ENCODE data around the gene NTM.

The NTM gene

DNA sequence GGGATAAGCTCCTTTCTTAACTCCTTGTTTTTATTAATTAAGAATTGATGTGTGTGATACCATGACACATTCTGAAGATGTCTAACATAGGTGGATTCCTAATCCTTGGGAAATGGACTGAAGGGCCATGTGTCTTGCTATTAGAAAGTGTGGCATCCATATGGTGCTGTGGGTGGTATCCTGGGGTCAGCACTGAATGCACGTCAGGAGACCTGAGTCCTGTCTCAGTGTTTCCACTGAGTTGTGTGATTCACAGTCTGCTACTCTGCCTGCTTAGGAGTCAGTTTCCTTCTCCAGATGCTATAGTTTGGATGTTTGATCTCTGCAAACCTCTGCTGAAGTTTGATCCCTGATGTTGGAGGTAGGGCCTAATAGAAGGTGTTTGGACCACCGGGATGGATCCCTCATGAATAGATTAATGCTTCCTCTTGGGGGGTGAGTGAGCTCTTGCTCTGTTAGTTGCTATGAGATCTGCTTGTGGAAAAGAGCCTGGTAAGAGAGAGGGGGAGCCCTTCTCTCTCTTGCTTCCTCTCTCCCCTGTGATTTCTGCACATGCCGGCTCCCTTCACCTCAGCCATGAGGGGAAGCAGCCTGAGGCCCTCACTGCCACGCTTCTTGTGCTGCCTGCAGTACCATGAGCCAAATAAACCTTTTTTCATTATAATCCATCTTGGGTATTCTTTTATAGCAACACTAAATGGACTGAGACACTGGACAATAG is 666.5 kb downstream of the NTM start:
- DNase-seq: no peak

DNA sequence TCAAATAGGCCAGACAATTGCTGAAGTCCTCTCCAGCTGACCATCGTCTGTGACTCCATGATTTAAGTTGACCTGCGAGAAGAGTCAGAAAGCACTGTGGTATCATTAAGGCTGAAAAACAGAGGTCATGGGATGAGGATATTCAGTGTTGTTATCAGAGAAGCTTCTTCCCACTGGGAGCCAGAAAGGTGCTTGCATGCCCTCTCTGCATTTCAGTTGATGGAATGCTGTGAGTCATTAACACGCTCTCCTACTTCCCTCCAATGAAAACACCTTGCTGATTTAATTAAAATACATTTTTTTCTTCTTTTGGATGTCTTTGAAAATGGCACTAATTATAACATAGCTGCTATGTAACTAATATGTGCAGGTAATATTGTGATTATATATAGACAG is 667.0 kb downstream of the NTM start:
- DNase-seq: no peak

DNA sequence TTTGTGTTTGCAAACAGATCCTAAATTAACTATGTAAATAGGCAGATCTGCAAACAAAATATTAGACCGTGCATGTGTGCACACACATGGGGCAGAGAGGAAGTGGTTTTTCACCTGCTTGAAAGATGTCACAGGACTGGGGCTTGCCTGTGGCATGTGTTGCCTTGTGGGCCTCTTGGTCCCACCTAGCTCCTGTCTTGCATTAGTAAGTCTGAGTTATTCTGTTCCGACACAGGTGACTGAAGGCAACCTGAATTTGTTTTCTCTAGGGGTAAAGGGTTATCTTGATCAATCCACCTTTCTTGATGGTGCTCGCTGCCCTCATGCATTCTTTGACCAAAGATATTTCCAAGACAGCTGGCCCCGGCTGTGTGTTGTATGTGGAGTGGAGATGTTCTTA is 667.5 kb downstream of the NTM start:
- no peak for DNase-seq

DNA sequence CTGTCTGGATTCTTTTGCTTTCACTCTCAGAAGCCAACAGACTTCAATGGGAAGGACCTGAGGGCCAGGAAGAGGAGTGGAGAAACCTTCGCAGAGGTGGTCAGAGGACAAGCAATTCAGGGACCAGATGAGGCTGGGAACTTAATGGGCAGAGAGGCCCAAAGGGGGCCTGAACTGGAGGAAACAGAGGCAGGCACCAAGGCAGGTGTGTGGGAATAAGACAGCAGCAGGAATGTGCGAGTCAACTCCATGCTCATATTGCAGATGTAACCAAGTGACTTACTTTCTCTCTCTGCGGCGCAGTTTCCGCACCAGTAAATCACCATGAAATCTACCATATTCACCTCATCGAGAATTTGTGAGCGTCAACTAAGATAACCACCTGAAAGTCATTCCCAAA is 669.1 kb downstream of the NTM start:
- DNase-seq: no peak

DNA sequence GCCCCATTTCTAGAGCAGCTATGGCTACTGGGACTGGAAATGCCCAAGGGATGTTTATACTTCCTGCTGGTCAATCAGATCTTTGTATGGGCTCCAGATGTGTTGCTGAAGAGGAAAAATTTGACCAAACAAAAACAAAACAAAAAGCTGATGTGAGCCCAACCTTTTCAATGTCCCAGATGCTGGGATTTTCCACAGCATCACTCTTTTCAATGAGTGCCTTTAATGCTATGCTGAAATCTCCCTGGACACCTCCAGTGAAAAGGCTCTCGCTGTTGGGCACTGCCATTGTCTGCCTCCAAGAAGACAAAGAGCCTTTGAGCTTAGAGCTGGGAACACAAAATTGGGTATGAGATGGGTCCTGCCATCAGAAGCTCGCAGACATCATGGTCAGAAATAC is 671.9 kb downstream of the NTM start:
- DNase-seq: no peak

DNA sequence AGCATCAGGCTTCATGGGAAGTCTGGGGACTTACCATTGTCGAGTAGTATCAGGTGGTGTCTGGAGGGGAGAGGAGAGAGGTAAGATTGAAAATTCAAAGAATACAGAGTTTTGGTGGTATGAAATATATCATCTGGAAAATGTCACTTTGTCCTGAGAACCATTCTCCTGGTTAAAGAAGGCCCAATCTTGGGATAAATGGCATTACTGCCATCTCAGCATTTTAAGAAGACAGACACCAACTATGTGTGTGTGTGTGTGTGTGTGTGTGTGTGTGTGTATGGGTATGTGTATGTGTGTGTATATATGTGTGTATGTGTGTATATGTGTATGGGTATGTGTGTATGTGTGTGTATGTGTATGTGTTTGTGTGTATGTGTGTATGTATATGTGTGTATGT is 673.3 kb downstream of the NTM start:
- no peak for DNase-seq

DNA sequence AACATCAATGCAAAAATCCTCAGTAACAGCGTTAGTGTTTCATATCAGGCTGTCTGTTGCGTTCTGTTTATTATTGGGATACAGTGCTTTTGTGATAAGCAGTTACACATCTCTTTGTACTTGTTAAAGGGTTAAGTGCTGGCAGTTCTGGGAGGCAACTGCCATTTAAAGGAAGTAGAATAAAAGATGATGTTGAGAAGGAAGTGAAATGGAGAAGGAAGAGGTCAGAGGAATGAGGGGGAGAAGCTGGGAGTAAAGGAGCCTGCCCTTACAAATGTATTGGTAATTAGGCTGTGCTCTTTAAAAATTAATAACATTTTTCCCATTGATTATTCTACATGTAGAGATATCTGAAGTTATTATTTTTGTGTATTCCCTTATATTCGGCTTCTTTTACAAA is 674.7 kb downstream of the NTM start:
- DNase-seq: no peak

DNA sequence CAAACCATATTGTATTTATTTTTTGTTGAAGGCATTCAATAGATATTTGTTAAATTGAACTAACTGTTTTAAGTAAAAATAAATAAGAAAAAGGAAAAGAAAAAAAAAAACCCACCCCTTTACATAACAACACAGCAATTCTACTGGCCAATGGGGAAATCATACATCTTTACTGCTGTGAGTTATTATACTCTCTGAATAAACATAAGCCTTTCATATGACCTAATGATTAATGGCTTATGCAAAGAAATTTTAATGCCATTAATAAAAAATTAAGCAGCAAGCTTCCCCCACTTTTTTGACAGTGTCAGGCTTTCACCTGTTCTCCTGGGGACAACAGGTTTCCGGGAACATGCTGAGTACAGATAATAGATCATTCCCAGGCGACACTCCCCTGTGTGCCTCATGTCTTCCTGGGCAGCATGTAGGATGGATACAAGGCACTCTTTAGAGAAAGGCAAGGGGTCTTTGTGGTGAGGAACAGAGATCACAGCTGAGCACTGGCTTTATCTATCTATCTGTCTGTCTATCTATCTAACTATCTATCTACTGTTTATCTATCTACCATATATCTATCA is 676.0 kb downstream of the NTM start:
- no peak for DNase-seq

DNA sequence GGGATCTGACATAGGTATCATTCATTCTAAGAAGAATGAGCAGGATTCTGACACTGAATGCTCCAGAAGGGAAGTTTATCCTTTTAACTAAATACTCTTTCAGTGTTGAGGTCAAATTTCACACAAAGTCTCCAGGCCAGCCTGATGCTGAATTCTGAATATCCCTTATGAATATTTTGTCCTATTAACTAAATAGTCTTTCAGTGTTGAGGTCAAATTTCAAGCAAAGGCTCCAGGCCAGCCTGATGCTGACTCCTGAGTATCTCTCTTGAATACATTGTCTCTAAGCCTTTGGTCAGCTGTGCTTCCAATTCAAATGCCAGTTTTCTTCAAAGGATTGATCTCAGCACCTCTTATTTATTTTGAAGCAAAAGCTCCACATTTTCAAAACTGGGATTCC is 676.8 kb downstream of the NTM start:
- no peak for DNase-seq

DNA sequence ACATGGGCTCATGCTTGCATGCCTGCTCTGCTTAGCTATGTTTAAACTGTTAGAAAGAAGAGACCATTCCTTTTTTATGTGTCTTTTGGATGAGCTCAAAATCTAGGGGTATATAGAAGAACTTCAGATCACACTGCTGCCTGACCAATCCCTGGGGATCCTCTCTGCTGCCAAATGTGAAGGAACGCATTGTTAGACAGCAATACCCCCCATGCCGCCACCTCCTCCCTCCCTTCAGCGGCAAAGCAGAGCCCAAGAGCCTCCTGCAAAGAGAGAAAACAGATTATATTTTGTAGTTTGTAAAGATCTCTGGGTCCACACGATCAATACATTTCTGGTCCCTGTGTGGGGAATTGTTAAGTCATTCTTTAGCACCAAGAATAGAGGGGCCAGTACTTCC is 677.6 kb downstream of the NTM start:
- no peak for DNase-seq

DNA sequence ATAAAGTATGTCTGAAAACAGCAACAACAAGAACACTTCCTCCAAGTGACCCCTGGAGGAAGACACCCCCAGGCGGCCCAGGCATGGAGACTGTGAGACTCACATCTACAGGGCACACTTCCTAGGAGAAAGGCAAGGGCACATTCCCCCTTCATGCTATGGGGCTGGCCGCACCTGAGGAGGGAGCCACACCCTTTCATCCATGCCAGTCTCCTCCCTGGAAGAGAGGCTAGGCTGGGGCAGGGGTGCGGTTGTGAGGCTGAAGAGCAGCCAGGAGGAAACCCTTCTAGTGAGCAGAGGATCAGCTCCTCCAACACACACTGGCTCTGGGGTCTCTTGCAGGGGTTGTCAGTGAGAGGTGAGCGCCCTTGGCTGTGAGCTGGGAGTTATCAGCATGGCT is 678.8 kb downstream of the NTM start:
- no peak for DNase-seq

DNA sequence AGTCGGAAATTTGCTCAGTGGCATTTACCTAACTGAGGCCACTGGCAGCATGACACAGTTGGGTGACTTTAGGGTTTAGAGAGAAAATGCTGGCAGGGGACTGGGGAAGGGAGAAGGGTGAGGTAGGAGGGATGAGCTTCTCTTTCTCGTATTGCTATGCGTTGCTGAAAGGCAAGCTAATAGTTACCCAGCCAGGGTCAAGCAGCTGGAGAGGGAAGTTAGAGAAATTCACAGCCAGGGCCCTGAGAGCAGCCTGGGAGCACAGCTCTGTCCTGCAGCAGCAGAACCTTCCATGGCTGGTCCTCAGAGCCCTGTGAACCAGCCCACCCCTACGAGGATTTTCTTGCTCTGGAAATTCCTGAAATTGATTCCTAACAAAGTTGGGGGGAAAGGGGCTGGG is 679.6 kb downstream of the NTM start:
- no peak for DNase-seq

DNA sequence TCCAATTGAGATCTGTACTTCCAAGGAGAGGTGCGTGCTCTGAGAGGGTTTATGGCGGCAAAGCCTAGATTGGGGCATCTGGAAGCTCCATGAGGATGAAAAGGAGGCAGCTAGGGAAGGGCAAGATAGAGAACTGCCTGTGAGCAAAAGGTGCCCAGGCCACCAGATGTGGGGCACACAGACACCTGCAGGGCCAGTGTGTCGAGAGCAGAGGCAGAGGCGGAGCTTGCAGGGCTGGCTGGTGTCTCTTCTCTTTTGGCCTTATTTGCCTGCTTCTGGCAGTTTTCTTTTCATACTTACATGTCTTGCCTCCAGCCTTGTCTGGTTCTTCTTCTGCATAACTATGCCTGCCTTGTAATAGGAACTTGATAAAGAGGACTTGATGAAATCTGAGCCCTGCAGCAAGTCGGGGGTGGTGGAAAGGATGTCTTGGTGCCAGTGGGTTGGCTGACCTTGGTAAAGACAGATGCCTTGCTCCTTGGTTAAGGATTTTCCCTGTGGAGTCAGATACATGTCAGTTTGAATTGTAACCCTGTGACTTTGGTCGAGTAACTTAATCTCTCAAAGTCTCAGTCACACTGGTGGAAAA is 680.3 kb downstream of the NTM start:
- no peak for DNase-seq

DNA sequence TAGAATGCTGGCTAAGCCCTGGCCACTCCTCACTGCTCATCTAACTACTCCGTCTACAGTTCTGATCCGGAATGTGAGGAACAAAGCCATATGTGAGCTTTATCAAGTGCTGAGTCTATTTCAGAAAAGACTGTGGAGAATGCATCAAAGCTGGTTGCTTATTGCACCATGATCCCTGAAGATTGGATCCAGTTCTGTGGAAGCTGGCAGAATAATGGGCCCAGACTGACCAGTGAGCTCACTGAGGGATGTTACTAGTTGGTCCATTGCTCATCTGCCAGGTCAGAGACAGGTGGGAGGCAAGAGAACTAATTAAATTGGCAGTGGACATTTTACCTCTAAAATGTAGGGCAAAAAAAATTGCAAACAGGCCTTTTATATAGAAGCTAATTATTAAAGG is 681.3 kb downstream of the NTM start:
- DNase-seq: no peak

DNA sequence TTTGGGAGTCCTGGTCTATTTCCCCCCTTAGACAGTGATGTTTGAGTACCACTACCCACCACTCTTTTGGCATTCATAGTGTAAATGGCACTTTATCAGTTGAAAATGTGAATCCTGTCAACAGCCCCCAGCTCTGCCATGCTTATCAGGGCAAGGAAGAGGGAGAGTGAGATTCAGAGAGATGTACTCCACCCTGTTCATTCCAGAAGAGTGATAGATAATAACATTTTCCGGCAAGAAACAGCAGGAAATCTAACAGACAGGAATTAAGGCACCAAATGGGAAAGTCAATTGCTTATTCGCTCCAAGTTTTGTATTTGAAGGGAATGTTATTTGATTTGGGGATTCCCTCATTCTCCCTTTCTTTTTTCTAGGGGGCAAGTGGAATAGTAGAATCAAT is 681.9 kb downstream of the NTM start:
- DNase-seq: no peak

DNA sequence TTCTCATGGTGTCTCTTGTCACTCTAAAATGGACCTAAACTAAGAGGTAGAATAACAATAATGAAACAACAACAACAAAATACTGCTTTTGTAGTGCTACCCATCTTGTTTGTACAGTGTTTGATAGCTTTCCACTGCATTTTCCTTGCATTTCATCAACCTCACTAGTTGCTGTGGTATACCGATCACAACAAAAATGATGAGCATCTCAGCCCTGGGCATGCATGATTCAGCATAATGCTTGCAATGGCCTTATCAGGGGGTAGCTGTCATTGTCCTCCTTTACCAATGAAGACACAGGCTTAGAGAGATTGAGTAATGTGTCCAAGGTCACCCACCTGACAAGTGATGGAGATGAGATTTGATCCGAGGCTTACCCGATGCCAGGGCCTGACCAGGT is 682.5 kb downstream of the NTM start:
- no peak for DNase-seq

DNA sequence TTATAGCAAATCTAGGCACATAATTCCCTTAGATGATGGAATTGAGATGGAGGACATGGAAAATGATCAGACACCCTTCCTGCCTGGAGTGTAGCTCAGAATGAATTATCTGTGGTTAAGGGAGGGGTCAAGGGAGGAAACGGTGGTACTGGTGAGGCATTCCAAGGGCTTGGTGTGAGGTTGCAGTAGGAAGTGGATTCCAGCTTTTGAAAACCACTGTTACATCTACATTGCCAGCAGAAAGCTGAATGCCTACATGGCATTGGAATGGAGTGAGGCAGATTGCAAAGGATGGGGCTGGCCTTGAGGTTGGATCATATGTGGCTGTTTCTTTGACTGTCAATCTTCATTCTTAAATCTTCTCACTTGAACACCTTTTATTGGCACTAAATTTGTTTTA is 684.4 kb downstream of the NTM start:
- no peak for DNase-seq

DNA sequence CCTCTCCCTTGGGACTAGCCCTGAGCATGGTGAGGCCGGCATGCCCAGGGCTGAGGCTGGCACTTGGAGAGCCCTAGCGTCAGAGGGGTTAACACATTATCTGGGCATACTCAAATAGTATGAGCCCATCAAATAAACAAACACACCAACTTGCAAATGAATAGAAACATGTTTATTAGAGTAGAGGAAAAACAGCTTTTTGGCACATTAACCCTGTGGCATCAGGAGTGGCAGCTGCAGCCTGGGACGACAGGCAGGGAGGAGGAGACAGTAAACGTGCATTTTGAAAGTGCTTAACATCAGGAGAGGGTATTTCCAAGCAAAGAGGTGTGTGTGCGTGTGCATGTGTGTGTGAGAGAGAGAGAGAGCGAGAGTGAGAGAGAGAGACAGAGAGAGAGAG is 684.9 kb downstream of the NTM start:
- no peak for DNase-seq

DNA sequence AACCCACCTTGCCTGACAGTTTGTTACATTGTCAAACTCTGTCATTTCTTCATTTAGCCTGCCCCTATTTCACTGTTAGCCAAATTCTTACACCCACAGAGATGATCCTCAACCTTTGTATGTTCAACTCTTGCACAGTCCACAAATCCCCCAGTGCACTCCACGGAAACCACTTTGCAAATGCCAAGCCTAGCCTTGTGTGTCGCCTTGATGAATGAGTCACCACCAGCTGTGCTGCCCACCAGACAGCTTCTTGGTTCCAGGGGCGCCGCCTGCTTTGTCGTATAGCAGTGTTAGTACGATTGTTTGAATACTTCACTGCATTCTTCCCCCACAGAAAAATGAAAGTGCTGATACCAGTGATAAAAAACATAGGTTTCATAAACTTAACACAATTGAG is 686.3 kb downstream of the NTM start:
- no peak for DNase-seq

DNA sequence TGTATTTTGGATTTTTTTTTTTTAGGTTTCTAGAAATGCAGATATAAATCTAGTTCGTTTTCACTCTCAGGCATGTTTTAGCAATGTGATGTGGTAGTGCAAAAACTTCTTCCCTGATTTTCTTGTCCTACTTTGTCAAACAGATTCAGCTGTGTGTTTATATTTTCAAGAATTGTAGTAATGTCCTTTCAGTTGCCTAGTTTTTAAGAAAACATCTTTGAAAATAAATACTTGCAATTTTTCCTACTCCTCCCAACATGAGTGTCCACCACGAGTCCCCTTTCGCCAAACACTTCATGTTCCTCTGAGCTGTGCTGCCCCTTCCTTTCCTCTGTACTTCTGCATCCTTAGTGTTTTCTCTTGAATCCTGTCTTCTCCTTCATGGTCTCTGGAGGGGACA is 686.9 kb downstream of the NTM start:
- DNase-seq: no peak

DNA sequence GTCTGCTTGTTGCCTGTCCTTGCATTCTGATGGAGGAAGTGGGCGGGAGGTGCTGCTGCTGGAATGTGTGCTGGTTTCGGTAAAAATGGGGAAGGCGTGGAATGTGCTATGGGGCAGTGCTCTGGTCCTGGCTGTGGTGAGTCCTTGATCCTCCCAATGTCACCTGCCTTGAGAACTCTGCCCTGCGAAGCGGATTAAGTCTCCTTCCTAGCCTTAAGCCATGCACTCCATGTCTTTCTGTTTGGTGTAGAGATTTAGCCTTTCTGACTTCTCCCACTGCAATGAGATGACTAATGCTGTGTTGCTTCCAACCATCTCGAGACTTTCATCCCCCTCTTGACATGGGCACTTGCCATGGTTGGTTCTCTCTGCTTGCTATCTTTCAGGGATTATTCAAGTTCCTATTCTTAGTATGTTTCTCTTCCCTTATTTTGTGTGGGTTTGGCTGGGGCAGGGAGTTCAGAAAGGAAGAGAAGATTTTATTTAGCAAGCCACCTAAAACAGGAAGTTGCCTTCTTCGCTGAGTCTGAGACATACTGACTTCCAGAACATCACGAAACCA is 687.9 kb downstream of the NTM start:
- DNase-seq: no peak

DNA sequence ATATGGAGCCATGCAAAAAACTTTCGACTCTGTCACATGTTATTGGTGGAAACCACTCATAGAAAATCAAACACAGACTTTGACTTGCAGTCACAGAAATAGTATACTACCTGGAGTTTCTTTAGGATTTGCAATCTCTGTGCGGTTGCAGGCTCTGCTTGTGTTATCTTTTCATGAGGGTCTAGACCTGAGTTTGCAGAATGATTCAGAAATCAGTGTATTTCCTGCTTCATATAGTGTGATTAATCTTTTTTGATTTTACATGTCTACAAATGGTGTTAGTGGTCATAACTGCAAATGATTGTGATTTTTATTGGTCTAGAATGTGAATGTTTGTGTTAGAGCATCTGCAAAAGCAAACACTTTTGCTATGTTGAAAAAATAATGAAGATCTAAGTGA is 690.2 kb downstream of the NTM start:
- DNase-seq: no peak

DNA sequence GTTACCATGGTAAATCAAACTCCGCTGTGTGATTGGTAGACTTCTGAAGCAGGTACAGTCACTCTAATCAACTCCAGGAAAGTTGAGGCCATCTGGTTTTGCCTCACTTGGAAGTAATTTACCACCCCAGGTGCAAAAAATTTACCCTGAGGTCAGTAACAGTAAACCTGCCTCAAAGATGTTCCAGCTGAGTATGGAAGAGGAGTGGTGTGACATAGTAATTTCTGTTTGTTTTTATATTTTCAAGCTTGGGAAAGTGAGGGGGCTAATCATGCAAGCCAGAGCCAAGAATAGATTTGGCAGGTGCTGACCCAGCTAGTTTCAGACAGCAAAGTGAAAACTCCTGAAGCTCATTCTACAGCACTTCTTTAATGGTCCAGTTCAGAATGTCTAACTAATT is 691.6 kb downstream of the NTM start:
- no peak for DNase-seq

DNA sequence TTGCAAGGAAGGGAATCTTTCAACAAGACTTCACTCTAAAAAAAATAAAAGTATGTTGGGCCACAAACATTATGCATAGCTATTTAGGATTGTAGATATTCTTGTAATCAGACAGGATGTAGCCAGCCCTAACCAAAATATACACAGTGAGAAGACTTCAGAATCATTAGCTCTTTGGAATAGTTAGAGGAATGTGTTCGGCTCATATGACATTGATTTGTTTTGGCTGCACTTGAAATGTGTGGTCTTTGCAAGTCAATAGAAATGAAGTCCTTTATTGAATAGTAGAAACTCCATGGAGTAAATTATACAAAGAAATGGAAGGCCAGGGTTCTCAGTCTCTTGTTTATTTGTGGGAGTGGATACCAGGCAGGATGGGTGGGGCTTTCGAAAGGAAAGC is 692.1 kb downstream of the NTM start:
- no peak for DNase-seq

Data from NCI-H187 (cell line).